GM08714 (cell line): ENCODE data around the gene SLC39A5.
A peak's percentile ranks its signal among the peaks of the same experiment; 100 is the strongest.

Experiments used
- H3K4me3 ChIP-seq: fragments of 200-500 bp; sonication (Bioruptor generic); 2 replicates; pipeline ENCODE4 v1.5.1; 2014; ENCODE audit warnings: mild to moderate bottlenecking, low read length, inconsistent platforms
- ZNF274 ChIP-seq: IDR thresholded peaks from 2 replicates; pipeline ENCODE4 v1.6.1; 2012; ENCODE audit warnings: mild to moderate bottlenecking, low read depth, low read length

Gene SLC39A5

DNA sequence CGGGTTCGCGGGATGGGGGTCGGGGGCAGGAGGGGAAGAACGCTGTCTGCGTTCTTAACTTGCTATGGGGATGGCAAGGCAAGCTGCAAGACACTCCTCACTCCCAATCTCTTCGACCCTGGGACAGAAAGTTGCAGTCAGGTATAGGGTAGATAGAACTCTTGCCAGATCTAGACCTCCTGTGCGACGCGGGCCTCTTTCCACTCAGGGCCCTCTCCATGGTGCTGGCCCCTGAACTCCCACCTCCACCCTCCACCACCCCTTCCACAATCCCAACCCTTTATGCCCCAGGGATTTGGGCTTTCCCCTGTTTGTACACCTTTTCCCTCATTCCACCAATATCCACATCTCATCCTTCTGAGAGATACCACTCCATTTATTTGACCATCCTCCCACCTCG, 4.9 kb upstream of the SLC39A5 start:
- H3K4me3 ChIP-seq = peak overlapping the region; percentile 90
- TF ChIP-seq ZNF274 = no peak

DNA sequence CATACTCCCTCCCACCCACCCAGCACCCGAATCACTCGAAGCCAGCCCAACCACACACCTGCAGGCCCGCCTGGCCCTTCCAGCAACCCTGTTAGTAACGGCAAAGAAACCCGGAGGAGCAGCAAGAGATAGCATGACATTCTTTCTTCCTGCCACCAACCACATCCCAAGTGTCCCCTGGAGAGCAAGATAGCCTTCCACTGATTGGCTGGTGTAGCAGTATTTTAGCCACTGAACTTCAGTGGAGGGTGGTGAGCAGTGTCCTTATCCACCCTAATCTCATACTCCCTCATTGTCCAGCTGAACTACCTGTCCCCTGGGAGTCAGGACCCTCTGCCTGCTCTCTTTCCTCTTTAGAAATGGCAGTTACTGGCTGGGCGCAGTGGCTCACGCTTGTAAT, 769 bp upstream of the SLC39A5 start:
- H3K4me3 ChIP-seq = no peak overlapping the region
- no peak for TF ChIP-seq ZNF274

DNA sequence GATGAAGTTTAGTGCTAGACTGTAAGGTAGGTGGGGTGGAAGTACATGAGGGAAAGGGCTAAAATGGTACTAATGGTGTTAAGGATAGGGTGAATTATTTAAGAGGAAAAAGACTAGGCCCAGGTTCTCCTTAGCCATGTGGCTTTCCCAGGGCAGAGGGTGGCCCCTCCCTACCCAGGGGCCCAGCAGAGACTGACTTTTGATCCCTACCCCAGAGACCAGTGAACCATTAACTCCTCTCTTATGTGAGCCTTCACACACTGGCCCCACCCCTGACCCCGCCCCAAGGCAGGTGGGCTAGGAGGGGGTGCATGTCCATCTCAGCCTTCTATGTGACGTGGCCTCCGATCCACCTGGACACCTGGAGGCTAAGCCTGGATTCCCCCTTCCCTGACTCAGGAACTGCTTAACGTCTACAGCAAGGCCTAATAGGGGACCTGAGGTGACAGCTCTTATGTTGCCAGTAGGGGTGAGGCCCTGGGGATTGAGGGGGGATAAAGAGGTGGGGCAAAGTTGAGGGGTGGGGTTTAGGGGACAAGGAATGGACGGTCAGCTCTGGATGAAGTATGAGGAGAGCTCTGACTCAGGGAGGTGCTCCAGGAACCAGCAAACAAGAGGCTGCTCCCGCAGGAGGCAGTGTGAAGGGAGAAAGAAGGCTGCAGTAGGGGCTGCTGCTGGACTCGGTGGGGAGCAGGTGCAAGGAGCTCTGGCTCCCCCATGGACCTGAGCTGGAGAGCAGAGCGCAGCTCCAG, 757 bp downstream of the SLC39A5 start:
- no peak for TF ChIP-seq ZNF274
- H3K4me3 ChIP-seq = no peak overlapping the region

DNA sequence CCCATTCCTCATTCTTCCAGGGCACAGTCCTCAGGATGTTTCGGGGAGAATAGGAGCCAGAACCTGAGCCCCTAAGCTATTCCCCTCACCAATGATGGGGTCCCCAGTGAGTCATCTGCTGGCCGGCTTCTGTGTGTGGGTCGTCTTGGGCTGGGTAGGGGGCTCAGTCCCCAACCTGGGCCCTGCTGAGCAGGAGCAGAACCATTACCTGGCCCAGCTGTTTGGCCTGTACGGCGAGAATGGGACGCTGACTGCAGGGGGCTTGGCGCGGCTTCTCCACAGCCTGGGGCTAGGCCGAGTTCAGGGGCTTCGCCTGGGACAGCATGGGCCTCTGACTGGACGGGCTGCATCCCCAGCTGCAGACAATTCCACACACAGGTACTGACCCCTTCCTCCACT, 1.3 kb downstream of the SLC39A5 start:
- no peak overlapping the region for H3K4me3 ChIP-seq
- TF ChIP-seq ZNF274 = no peak

DNA sequence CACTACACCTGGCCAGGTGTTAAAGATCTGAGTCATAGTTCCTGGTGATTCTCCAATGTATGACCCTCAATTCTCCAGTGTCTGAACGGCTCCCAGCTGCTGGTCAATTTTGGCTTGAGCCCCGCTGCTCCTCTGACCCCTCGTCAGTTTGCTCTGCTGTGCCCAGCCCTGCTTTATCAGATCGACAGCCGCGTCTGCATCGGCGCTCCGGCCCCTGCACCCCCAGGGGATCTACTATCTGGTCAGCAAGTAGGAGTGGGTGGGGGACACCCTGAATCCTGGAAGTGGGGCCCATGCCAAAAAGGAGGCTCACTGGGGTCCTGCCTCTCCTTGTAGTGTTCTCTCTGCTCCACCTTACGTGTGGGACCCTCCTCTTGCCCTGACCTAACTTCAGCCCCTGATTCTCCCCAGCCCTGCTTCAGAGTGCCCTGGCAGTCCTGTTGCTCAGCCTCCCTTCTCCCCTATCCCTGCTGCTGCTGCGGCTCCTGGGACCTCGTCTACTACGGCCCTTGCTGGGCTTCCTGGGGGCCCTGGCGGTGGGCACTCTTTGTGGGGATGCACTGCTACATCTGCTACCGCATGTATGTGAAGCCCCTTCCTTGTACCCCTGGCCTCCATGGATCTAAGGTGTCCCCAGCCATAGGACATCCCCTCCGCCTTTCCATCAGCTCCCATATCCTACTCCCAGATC, 5.0 kb downstream of the SLC39A5 start:
- TF ChIP-seq ZNF274 = no peak
- H3K4me3 ChIP-seq = no peak overlapping the region

DNA sequence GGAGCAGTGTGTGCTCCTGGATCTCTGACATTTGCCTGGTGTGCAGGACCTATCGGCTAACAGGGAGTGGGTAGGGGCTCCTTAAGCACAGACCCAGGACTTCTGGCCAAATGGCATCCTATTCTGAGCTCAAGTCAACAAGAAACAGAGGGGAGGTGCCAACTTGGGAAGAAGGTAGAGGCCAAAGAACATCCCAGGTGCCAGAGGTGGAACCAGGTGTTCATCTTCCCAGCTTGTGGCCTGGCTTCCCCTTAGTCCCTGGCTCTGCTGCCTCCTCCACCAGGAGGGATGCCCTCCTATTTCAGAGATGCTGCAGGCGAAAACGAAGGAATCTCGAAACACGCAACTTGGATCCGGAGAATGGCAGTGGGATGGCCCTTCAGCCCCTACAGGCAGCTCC, 6.2 kb downstream of the SLC39A5 start:
- TF ChIP-seq ZNF274 = no peak
- no peak overlapping the region for H3K4me3 ChIP-seq

DNA sequence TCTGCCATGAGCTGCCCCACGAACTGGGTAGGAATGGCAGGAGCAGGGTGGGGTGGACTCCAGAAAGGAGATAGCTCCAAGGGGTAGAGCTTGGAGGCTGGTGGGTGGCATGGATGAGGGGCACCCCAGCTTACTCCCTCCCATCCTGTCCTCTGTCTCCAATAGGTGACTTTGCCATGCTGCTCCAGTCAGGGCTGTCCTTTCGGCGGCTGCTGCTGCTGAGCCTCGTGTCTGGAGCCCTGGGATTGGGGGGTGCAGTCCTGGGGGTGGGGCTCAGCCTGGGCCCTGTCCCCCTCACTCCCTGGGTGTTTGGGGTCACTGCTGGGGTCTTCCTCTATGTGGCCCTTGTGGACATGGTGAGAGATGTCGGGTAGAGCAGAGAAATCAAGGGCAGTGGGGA, 7.1 kb downstream of the SLC39A5 start:
- no peak for TF ChIP-seq ZNF274
- H3K4me3 ChIP-seq = no peak overlapping the region

DNA sequence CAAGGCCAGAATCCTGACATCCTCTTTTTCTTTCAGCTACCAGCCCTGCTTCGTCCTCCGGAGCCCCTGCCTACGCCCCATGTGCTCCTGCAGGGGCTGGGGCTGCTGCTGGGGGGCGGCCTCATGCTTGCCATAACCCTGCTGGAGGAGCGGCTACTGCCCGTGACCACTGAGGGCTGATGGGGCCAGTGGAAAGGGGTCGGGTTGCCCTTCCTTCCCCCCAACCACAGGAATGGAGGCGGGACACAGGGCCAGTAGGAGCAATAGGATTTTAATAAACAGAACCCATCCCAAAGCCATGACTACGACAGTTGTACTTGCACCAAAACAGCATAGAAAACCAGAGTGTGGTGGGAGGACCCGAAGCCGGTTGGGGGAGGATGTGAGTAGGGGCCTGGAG, 7.7 kb downstream of the SLC39A5 start:
- no peak for TF ChIP-seq ZNF274
- no peak overlapping the region for H3K4me3 ChIP-seq

DNA sequence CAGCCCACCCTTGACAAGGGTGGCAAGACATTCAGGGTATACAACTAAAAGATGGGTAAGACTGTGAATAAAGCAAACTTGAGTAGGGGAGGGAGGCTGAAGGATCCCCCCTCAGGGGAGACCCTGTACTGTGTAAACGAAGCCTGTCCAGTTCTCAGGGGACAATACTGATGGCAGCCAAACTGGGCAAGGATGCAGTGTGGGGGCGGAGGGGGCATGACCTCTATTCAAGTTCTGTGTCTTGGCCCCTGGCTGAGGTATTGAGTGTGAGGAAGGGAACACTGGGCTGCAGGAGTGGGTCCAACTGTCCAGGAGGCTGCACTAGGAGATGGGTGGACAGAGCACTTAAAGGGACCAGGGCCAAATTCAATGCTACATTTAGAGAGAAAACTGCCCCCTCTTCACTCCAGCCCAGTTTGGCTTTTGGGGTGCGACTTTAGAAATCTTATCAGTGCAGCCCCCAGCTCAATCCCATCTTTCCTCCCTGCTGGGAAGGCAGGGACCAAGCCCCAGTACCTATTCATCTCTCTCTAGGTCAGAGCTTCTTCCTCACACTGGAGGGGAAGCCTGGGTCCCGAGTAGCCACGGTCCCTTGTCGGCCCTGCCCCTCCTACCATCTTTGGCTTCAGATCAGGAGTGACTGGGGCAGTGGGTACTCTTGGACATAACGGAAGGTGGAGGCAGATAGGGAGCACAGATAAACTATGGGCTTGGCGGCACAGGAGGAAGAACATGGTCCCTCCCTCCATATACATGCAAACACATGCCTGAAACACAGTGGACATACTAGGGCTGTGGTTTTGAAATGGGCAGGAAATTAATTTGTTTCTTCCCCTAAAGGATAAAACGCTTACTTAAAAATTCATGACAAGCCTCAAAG, 11.8 kb downstream of the SLC39A5 start:
- no peak overlapping the region for H3K4me3 ChIP-seq
- no peak for TF ChIP-seq ZNF274

DNA sequence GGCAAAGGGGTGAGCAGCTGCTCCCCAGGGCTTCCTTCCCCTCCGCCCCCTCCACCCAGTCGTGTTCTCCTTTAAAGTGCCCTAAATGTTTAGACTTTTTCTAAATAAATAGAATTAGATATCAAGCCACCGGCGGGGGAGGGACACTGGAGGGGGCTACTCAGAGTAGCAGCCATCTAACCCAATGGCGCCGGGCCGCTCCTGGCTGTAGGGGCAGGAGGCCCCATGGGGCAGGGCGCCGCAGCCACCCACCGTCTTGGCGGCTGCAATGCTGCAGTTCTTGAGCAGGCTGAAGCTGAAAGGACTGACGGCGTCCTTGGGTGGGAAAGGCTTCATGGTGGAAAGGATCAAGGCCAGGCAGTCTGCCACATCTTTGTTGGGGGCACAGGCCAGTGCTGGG, 13.1 kb downstream of the SLC39A5 start:
- TF ChIP-seq ZNF274 = no peak
- no peak overlapping the region for H3K4me3 ChIP-seq

DNA sequence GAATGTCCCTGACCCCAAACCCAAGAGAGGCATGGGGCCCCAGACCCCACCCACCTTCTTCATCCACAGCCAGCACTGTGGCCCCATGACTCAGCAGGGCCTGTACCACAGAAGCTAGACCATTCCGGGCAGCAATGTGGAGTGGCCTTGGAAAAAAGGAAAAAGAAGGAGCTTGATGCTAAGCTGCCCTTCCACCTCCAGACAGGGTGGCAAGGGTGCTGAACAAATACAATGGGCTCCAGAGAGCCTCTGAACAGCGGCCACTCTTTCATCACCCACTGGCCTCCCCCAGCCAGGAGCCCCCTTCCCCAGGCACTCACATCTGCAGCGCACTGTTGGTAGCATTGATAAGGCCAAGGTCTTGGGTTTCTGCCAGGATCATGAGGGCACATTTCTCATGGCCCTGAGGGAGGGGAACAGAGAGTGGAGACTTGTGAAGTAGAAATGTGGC, 13.9 kb downstream of the SLC39A5 start:
- no peak overlapping the region for H3K4me3 ChIP-seq
- no peak for TF ChIP-seq ZNF274

DNA sequence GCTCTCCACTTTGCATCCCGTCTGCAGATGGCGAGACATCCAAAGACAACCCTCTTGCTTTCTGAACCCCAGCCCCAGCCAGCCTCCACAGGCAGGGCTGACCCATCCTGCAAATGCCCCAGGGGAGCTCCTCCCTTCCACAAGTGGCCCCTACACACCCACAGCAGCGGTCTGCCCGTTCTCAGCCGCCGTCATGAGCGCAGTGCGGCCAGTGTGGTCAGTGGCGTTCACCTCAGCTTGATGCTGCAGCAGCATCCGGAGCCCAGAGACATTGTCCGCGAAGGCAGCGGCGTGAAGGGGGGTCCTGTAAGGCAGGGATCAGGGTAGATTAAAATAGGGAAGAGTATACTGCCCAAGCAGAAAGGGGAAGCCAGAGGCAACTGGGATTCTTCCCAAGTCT, 14.6 kb downstream of the SLC39A5 start:
- no peak overlapping the region for H3K4me3 ChIP-seq
- TF ChIP-seq ZNF274 = no peak

DNA sequence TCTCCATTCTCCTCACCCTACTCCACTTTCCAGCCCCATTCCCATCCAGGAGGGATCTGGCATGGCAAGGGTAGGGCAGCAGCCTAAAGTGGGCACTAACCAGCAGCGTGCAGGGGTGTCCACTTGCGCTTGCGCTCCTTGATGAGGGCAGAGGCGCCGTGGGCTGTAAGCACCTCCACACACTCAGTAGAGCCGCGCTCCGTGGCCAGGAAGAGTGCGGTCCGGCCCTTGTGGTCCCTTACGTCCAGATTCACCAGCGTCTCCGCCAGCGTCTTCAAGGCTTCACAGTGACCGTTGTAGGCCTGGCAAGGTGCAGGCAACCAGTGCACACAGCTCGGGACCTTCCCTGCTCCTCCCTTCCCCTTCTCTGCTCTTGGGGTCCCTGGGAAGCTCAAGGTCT, 18.1 kb downstream of the SLC39A5 start:
- TF ChIP-seq ZNF274 = no peak
- no peak overlapping the region for H3K4me3 ChIP-seq

DNA sequence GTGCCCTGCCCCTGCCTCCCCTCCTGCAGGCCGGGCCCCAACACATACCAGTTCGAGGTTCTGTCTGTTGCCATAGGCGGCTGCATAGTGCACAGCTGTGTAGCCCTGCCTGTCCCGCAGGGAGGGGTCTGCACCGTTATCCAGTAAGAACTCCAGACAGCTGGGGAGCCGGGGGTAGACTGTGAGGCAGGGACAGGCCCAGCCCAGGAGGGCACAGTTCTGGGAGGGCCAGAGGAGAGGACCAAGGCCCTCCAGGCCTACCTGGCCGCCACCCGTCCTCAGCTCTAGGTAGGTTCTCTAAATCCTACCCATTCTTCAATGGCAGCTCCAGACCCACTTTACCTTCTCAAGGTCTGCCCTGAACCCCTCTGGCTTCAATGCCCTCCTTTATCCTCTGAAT, 18.9 kb downstream of the SLC39A5 start:
- no peak for TF ChIP-seq ZNF274
- H3K4me3 ChIP-seq = no peak overlapping the region
